A673 (cell line): ENCODE results near the gene RAB25. TPM values are rescaled to one million over a fixed set of nuclear protein-coding genes. Genes with fewer than 3 reads are reported as not detected.

Experiments used
- BruUV-seq: library from RNA; stranded (reverse); fragments of 400-500 nt; replicated peaks from 2 replicates; lab custom pipeline; 2021; lab: Mats Ljungman, UMichigan
- CTCF ChIA-PET: fragments of 300-600 bp; sonication (Branson Sonifier 250); formaldehyde crosslinking; loops from one replicate; lab custom pipeline; 2022; ENCODE audit warnings: antibody characterized with exemption; lab: Charles Lee
- POLR2A ChIA-PET: fragments of 300-600 bp; sonication (Branson Sonifier 250); formaldehyde crosslinking; loops from one replicate; lab custom pipeline; 2022; ENCODE audit warnings: antibody characterized with exemption; ENCODE audit not compliant: low non-redundant PET; lab: Charles Lee
- DNase-seq: peaks from one replicate; pipeline ENCODE4 v3.0.0-alpha.2; 2015; ENCODE audit warnings: low spot score
- H3K27ac ChIP-seq: fragments of 200-600 bp; sonication (generic); 2 replicates; pipeline ENCODE4 v1.5.1; 2016; ENCODE audit warnings: mixed run types, low read depth, mild to moderate bottlenecking, mixed read lengths, antibody characterized with exemption, low read length; ENCODE audit not compliant: poor library complexity, severe bottlenecking
- H3K27me3 ChIP-seq: fragments of 200-600 bp; sonication (generic); replicated peaks from 2 replicates; pipeline ENCODE4 v1.6.1; 2017; ENCODE audit warnings: mixed run types, low read depth, mild to moderate bottlenecking, mixed read lengths, antibody characterized with exemption, low read length; ENCODE audit not compliant: insufficient read depth, poor library complexity
- H3K36me3 ChIP-seq: fragments of 200-600 bp; sonication (generic); 2 replicates; pipeline ENCODE4 v1.6.1; 2016; ENCODE audit warnings: mixed run types, mild to moderate bottlenecking, mixed read lengths, antibody characterized with exemption, low read length; ENCODE audit not compliant: insufficient read depth, poor library complexity, severe bottlenecking
- H3K4me1 ChIP-seq: fragments of 200-600 bp; sonication (generic); 2 replicates; pipeline ENCODE4 v1.6.1; 2017; ENCODE audit warnings: mixed run types, mild to moderate bottlenecking, mixed read lengths, antibody characterized with exemption, low read length; ENCODE audit not compliant: insufficient read depth, poor library complexity, severe bottlenecking
- H3K4me3 ChIP-seq: fragments of 200-600 bp; sonication (generic); 2 replicates; pipeline ENCODE4 v1.5.1; 2016; ENCODE audit warnings: low read depth, mixed run types, mild to moderate bottlenecking, mixed read lengths, low read length; ENCODE audit not compliant: poor library complexity, severe bottlenecking
- H3K9me3 ChIP-seq: fragments of 200-600 bp; sonication (generic); 2 replicates; pipeline ENCODE4 v1.6.1; 2016; ENCODE audit warnings: mixed run types, low read depth, mild to moderate bottlenecking, mixed read lengths, antibody characterized with exemption, low read length; ENCODE audit not compliant: poor library complexity, severe bottlenecking
- CTCF ChIP-seq: fragments of 300-800, 200-600 bp; sonication (generic); conservative IDR thresholded peaks from 2 replicates; pipeline ENCODE4 v1.5.1; 2017; ENCODE audit warnings: low read depth, mild to moderate bottlenecking, antibody characterized with exemption, low read length, moderate library complexity, mixed read lengths
- EZH2 ChIP-seq: fragments of 200-600 bp; sonication (generic); IDR thresholded peaks from 2 replicates; pipeline ENCODE4 v1.6.1; 2017; ENCODE audit warnings: borderline replicate concordance, low read depth, mild to moderate bottlenecking, mixed read lengths, antibody characterized with exemption, low read length; ENCODE audit not compliant: poor library complexity, severe bottlenecking
- intact Hi-C: fragments of 100-400 bp; cut with micrococcal nuclease; formaldehyde crosslinking; loops from one replicate; pipeline ENCODE4 v1.10.0; 2022; ENCODE audit not compliant: unreplicated experiment
- total RNA-seq: library from RNA; stranded (reverse); gene quantifications from 2 replicates; pipeline ENCODE4 v1.2.3, GENCODE V29; 2021

Gene RAB25
- total RNA-seq, 1 experiment from 2014 or later: 0.47 TPM

- no peak overlapping the region for H3K4me3 ChIP-seq
- peaks cover 27% of the 10 kb centered on the region for H3K36me3 ChIP-seq
- ChIA-PET CTCF (no interaction called here), POLR2A (no interaction called here)
- H3K9me3 ChIP-seq: no peaks in the 10 kb centered on the region
- intact Hi-C loops: no loop called here
- peaks cover 73% of the 10 kb centered on the region for H3K4me1 ChIP-seq
- TF ChIP-seq EZH2 (no peak), CTCF (no peak)
- DNase-seq: no peak
- BruUV-seq: no TSS peak
- peak overlapping the region; percentile 63 for H3K27ac ChIP-seq
- H3K27me3 ChIP-seq: no peaks in the 10 kb centered on the region
Measured at GRCh38 chr1:156074661-156075060, 13.7 kb downstream of the RAB25 start.

- Histone ChIP-seq H3K27ac (peak overlapping the region; percentile 63), H3K4me3 (no peak overlapping the region), H3K36me3 (peaks cover 27% of the 10 kb centered on the region), H3K27me3 (no peaks in the 10 kb centered on the region), H3K9me3 (no peaks in the 10 kb centered on the region), H3K4me1 (peaks cover 77% of the 10 kb centered on the region)
- intact Hi-C loops: no loop called here
- no peak for DNase-seq
- ChIA-PET CTCF (no interaction called here), POLR2A (no interaction called here)
- no TSS peak for BruUV-seq
- TF ChIP-seq EZH2 (no peak), CTCF (peak; percentile 30)
Measured at GRCh38 chr1:156075162-156075561, 14.2 kb downstream of the RAB25 start.

GRCh38 chr1:156075775-156076204 is 14.8 kb downstream of the RAB25 start:
- ChIA-PET POLR2A (no interaction called here), CTCF (no interaction called here)
- no peak for TF ChIP-seq EZH2
- TF ChIP-seq CTCF: no peak
- Histone ChIP-seq H3K27me3 (no peaks in the 10 kb centered on the region), H3K4me1 (peaks cover 77% of the 10 kb centered on the region), H3K36me3 (peaks cover 27% of the 10 kb centered on the region), H3K9me3 (no peaks in the 10 kb centered on the region), H3K4me3 (peak overlapping the region; percentile 27), H3K27ac (peak overlapping the region; percentile 63)
- DNase-seq: no peak
- no TSS peak for BruUV-seq
- intact Hi-C loops: no loop called here
